GM12874 (cell line): ENCODE results near the gene GAMT.

Experiments used
- TF ChIP-seq, protein P1 (sequence below): IDR thresholded peaks from 2 replicates; pipeline ENCODE4 v1.5.1; 2011; ENCODE audit warnings: low read depth, mild to moderate bottlenecking, control low read depth, low read length, moderate library complexity; ENCODE audit not compliant: insufficient read depth

The GAMT gene

DNA sequence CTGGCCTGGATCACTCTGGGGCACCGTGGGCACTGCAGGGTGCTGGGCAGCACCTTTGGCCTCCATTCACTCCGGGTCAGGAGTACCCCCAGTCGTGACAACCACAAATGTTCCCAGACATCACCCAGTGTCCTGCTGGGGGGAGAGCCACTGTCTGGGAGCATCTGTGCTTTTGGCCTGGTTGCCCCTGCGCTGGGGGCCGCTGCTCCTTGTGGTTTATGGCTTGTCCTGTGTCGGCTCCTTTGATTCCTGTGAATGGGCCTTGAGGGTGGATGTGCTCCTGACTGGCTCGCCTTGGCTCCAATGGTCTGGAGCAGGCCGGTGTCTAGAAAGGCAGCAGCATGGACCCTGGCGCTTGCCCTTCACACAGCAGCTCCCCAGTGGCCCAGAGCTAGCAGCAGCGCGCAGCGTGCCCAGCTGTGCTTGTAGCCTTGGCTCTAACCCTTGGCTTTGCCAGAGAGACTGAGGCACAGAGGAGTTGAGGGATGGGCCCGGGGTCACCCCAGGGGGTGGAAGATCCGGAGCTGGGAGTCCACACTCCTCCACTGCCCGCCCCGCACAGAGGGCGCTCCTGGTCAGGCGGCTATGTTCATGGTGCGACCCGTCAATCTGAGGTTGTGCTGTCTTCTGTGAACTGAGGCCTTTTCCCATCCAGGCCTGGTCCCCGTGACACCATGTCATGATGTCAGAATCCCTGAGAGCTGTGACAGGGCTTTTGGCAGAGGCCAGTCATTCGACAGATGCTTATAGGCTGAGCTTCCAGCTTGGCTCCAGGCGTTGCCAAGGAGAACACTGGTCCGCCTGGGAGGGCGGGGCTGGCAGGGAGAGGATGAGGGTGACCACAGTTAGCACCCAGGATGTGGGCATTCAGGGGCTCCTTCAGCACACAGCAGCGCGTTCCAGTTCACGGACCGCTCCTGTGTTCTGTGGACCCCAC lies 10.2 kb upstream of the GAMT start:
- TF ChIP-seq, protein P1, sequence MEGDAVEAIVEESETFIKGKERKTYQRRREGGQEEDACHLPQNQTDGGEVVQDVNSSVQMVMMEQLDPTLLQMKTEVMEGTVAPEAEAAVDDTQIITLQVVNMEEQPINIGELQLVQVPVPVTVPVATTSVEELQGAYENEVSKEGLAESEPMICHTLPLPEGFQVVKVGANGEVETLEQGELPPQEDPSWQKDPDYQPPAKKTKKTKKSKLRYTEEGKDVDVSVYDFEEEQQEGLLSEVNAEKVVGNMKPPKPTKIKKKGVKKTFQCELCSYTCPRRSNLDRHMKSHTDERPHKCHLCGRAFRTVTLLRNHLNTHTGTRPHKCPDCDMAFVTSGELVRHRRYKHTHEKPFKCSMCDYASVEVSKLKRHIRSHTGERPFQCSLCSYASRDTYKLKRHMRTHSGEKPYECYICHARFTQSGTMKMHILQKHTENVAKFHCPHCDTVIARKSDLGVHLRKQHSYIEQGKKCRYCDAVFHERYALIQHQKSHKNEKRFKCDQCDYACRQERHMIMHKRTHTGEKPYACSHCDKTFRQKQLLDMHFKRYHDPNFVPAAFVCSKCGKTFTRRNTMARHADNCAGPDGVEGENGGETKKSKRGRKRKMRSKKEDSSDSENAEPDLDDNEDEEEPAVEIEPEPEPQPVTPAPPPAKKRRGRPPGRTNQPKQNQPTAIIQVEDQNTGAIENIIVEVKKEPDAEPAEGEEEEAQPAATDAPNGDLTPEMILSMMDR = no peak

DNA sequence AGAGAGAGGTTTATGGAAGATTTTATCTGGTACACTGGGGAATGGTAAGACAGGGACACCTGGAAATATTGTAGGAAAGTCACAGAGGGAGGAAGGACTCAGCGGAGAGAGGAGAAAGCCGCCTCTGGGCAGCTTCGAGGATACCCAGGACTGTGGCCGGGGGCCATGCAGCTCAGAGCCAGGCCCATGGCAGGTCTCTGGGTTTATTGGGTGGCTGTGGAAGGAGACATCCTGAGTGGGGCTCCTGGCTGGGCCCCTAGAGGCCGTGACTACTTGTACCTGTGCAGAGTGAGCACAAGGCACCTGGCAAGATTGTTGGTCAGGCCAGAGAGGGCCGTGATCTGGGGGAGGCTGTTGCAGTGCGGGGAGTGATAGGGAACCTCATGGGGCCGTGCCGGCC lies 9.4 kb upstream of the GAMT start:
- TF ChIP-seq, protein P1 = no peak

DNA sequence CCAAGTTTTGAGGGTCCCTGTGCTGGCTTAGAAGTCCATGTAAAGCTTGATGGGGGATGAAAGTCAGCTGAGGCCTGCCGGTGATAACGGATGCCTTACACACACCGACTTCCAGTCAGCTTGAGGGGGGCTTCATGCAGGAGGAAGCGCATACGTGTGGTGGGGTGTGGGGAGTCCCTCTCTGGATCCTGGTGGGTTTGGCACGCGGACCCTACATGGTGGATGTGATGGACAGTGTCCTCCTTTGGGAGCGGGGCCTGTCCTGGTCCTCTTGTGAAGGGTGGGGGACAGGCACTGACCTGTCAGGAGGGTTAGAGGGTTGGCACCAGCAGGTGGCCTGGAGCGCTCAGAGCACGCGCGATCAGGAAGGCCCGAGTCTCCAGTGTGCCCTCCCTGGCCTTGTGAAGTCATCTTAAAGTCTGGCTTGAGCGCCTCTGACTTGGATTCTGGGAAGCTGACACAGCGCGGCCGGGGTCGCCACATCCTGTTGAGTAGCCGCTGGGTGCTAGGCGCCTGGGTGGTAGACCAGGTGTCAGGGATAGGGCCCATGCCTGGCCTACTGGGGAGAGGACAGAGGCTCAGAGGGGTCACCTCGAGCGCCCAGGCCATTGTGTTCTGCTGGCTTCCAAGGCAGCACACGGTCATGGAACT lies 8.9 kb upstream of the GAMT start:
- TF ChIP-seq, protein P1 = no peak

DNA sequence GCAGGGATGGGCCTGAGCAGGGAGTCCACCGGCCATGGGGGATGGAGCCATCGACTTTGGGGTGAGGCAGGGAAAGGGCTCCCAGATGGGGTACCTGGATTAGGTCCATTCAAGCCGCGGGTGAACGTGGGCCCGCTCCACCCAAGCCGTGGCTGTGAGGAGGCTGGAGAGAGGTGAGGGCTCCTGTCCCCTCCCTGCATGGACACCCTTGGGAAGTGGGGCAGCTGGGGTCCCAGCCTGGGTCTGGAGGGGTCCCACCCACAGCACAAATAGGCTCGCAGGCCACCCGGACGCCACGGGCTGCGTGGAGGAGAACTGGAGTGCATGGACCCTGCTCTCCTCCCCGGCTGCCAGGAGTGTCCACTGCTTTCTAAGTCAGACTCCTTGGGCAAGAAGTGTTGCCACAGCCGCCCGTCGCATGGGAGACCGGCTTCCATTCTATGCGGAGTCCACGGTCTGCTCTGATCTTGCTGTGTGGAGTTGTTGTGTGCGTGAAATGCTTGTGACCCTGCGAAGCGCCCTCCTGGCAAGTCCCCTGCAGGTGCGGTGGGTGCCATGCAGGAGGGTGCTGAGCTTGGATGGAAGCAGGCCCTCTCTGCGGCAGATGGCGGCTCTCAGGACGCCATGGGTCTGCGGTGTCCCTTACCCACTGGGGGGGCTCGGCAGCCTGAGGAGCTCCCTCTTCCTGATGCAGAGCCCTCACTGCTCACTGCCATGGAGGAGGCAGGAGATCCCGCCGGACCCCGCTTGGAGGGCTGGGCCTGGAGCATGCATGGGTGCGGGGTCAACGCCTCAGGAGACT lies 8.1 kb upstream of the GAMT start:
- TF ChIP-seq, protein P1 = no peak

DNA sequence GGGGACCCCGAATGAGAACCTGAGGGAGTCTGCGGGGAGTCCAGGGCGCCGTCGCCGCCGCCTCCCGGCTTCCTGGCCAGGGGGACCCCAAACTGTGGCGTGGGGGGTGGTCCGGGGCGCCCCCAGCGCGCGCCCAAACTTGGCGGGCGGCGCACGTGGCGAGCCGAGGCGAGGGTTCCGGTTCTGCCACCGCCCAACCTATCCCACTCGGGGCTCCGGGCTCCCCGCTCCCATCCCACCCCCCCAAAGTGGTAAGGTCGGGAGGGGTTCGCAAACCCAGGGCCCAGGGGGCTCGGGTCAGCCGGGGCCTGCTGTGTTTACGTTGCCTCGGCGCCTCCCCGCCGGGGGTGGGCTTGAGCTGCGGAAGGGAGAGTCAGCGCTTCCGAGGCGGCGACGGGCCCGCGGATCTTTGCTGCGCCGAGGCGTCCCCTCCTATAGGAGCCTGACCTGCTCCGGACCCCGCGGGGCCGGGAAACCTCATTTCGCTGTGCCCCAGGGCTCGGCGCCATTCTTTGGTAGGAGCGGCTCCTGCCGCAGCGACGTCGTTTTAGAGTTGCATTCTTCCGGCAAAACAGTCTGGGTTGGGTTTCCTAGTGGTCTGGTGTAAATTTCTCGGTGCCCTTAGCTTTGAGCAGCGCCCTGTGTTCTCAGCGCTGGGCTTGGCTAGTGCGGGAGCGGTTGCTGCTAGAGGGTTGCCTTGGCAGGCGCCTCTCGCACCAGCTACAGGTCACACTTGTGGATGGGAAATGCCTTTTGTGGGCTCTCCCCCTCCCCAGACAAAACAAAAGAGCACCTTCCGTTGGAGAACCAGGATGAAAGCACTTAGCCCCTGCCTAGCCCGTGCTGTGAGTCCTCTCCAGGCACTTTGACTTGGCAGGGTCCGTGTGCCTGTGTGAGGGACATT lies 7.2 kb upstream of the GAMT start:
- TF ChIP-seq, protein P1 = no peak

DNA sequence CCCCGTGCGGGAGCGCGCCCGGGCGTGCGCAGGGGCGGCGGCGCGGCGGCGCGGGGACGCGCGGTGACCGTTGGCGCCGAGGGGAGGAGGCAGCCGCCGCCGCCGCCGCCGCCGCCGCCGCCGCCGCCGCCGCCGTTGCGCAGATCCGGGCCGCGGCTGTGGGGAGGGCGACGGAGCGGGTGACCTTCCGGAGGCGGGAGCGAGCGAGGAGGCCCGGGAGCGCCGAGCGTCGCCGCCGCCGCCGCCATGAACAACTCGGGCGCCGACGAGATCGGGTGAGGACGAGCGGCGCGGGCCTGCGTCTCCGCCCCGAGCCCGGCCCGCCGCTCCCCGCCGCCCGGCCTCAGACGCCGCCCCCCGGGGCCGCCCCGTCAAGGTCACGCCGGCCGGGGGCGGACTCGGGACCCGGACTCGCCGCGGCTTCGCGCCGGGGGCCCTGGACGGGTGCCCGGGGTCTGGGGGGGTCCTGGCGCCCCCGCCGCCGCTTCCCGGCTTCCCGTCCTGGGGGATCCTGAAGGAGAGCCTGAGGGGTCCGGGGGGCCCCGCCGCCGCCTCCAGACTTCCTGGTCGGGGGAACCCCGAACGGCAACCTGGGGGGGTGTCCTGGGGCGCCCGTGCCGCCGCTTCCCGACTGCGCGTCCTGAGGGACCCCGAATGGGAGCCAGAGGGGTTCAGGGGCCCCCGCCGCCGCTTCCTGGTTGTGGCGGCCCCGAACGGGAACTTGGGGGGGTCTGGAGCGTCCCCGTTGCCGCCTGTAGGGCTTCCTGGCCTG lies 6.4 kb upstream of the GAMT start, which contains the start of gene DAZAP1:
TSS of gene DAZAP1 (plus strand) at position 59 of the 772 bp plus-strand sequence. CDS start at position 247, 188 bp downstream.
- TF ChIP-seq, protein P1 = no peak
